ENCODE measurements around the gene SUMO3. TPM values are rescaled to one million over a fixed set of nuclear protein-coding genes. Genes with fewer than 3 reads are reported as not detected.

SUMO3 gene
- total and polyA plus RNA-seq, 2 of the 13 experiments (the other 11 are each of a cell fraction or from before 2014, with no cell fraction given): 51.4 to 92.4 TPM

GRCh38 chr21:44817914-44818639 lies at the start of gene SUMO3 (continued):
- TF ChIP-seq ZNF512 (CRISPR knock-in tag; IDR thresholded peaks at IDR 0.05) (no peak), IRF9 (CRISPR knock-in tag; IDR thresholded peaks at IDR 0.05; ENCODE audit: borderline replicate concordance) (no peak), ZNF383 (CRISPR knock-in tag; IDR thresholded peaks at IDR 0.05; ENCODE audit: borderline replicate concordance) (no peak), SP5 (CRISPR knock-in tag; IDR thresholded peaks at IDR 0.05; ENCODE audit: borderline replicate concordance, low read depth) (no peak), POLR2G (IDR thresholded peaks at IDR 0.05; ENCODE audit: low read depth, low read length) (peak; percentile 66), YEATS4 (CRISPR knock-in tag; IDR thresholded peaks at IDR 0.05; ENCODE audit: borderline replicate concordance) (peak; percentile 35; the same call in 1 of the 2 replicates), ZNF557 (CRISPR knock-in tag; IDR thresholded peaks at IDR 0.05) (no peak), KAT7 (CRISPR knock-in tag; IDR thresholded peaks at IDR 0.05; ENCODE audit: borderline replicate concordance) (peak; percentile 53; the same call in 1 of the 2 replicates), ISX (CRISPR knock-in tag; conservative IDR thresholded peaks at IDR 0.05) (no peak), HDAC2 (CRISPR knock-in tag; IDR thresholded peaks at IDR 0.05) (no peak), KLF9 (CRISPR knock-in tag; IDR thresholded peaks at IDR 0.05; ENCODE audit: low read depth) (no peak), EHMT2 (IDR thresholded peaks at IDR 0.05; ENCODE audit: borderline replicate concordance, low read depth, low read length) (no peak), ZNF780A (CRISPR knock-in tag; IDR thresholded peaks at IDR 0.05) (no peak), BHLHE40 (IDR thresholded peaks at IDR 0.05; ENCODE audit: low read length) (peak; percentile 58; the same call in 1 of the 2 replicates), ZSCAN29 (CRISPR knock-in tag; conservative IDR thresholded peaks at IDR 0.05) (no peak), MEIS2 (CRISPR knock-in tag; IDR thresholded peaks at IDR 0.05) (no peak; the same call in 1 of the 2 replicates), ZNF569 (CRISPR knock-in tag; IDR thresholded peaks at IDR 0.05; ENCODE audit: borderline replicate concordance) (no peak), SP1 (IDR thresholded peaks at IDR 0.05) (no peak), SP1 (CRISPR knock-in tag; IDR thresholded peaks at IDR 0.05) (0 out of 2 replicates have a peak, but pooled peaks have one; percentile 40), ZNF513 (CRISPR knock-in tag; conservative IDR thresholded peaks at IDR 0.05) (no peak), ZNF235 (CRISPR knock-in tag; IDR thresholded peaks at IDR 0.05; ENCODE audit: borderline replicate concordance) (no peak), FLYWCH1 (CRISPR knock-in tag; IDR thresholded peaks at IDR 0.05) (0 out of 2 replicates have a peak, but pooled peaks have one; percentile 67), TSC22D2 (CRISPR knock-in tag; IDR thresholded peaks at IDR 0.05; ENCODE audit: borderline replicate concordance) (no peak), FOXA3 (CRISPR knock-in tag; IDR thresholded peaks at IDR 0.05) (no peak), U2AF2 (IDR thresholded peaks at IDR 0.05; ENCODE audit: low read depth, low read length) (no peak), ZNF274 (CRISPR knock-in tag; IDR thresholded peaks at IDR 0.05) (no peak), RORA (CRISPR knock-in tag; IDR thresholded peaks at IDR 0.05) (no peak), SAP130 (CRISPR knock-in tag; IDR thresholded peaks at IDR 0.05; ENCODE audit: low read depth) (peak; percentile 58), ATF7-NPFF (CRISPR knock-in tag; IDR thresholded peaks at IDR 0.05; ENCODE audit: low read depth) (peak; percentile 14; the same call in 1 of the 2 replicates)
